Measurements from ENCODE around the gene USP1.

DNA sequence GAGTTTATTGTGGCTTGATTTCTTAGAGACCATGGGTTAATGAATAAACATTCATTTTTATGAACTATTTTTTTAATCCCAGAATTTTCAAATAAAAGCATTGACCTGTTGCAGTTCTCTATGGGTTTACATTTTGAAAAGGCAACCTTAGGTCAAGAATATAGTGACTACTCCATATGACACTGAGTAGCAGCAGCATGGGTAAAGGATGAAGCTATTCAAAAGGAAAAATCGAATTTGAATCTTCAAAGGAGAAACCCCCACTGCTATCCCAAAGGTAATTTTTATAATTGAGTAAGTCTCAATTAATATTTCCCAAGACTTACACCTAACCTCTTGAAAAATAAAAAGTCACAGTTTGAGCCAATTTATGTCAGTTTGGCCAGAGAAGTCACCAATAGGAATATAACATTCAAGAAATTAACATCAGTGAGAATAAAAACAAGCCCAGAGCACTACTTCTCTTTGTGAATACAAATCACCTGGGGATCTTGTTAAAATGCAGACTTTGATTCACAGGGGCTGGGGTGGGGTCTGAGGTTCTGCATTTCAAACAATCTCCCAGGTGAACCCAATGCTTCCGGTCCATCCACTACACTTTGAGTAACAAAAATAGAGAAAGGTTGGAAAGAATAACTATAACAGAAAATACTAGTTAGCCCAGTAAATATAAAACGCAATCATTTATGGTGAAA lies 39.8 kb downstream of the USP1 start:
- TF ChIP-seq POLR2A (IDR thresholded peaks at IDR 0.05): no peak
- TF ChIP-seq, protein P1, sequence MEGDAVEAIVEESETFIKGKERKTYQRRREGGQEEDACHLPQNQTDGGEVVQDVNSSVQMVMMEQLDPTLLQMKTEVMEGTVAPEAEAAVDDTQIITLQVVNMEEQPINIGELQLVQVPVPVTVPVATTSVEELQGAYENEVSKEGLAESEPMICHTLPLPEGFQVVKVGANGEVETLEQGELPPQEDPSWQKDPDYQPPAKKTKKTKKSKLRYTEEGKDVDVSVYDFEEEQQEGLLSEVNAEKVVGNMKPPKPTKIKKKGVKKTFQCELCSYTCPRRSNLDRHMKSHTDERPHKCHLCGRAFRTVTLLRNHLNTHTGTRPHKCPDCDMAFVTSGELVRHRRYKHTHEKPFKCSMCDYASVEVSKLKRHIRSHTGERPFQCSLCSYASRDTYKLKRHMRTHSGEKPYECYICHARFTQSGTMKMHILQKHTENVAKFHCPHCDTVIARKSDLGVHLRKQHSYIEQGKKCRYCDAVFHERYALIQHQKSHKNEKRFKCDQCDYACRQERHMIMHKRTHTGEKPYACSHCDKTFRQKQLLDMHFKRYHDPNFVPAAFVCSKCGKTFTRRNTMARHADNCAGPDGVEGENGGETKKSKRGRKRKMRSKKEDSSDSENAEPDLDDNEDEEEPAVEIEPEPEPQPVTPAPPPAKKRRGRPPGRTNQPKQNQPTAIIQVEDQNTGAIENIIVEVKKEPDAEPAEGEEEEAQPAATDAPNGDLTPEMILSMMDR (IDR thresholded peaks at IDR 0.05): no peak
